Nephron progenitor cell (in vitro differentiated cells): ENCODE results near the gene JAK1.

Source experiments
- DNase-seq: peaks from one replicate; pipeline ENCODE4 v3.0.0; 2021
- H3K27ac Mint-ChIP-seq: 2 replicates; pipeline ENCODE4 v1.8.0; 2021; ENCODE audit warnings: mild to moderate bottlenecking, moderate library complexity, mixed read lengths
- H3K27me3 Mint-ChIP-seq: 2 replicates; pipeline ENCODE4 v1.8.0; 2021; ENCODE audit warnings: mild to moderate bottlenecking, low read depth, mixed read lengths; ENCODE audit not compliant: poor library complexity
- H3K36me3 Mint-ChIP-seq: 2 replicates; pipeline ENCODE4 v1.8.0; 2021; ENCODE audit warnings: low read depth, mixed read lengths
- H3K4me1 Mint-ChIP-seq: 2 replicates; pipeline ENCODE4 v1.8.0; 2021; ENCODE audit warnings: mixed read lengths
- H3K4me3 Mint-ChIP-seq: 2 replicates; pipeline ENCODE4 v1.8.0; 2021; ENCODE audit warnings: mild to moderate bottlenecking, moderate library complexity, mixed read lengths
- H3K9me3 Mint-ChIP-seq: 2 replicates; pipeline ENCODE4 v1.8.0; 2021; ENCODE audit warnings: mild to moderate bottlenecking, moderate library complexity, mixed read lengths
- TF ChIP-seq, protein P1 (sequence below): fragments of 200-600 bp; sonication (generic); IDR thresholded peaks from 2 replicates; pipeline ENCODE4 v1.5.0; 2021; ENCODE audit warnings: antibody characterized with exemption

The JAK1 gene

DNA sequence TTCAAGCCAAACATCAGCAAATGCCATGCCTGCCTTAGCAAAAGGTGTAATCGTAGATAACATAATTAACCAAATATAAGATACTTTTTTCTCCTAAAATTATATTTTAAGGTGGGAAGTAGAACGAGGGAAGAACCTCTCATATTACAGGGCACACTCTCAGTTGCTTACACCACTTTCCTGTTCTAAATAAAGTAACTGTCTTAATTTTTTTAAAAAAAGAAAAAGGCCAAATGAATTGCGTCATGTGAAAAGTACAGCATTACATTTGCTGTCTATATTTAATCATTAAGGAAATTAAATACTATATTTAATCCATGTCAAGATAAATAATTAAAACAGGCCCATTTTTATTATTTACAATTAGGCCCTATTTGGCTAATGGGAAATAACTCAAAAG lies 23.7 kb downstream of the JAK1 start:
- no peak overlapping the region for H3K27ac Mint-ChIP-seq
- no peaks in the 10 kb centered on the region for H3K4me1 Mint-ChIP-seq
- peaks cover 4% of the 10 kb centered on the region for H3K27me3 Mint-ChIP-seq
- DNase-seq = no peak
- H3K4me3 Mint-ChIP-seq = no peak overlapping the region
- no peaks in the 10 kb centered on the region for H3K36me3 Mint-ChIP-seq
- no peaks in the 10 kb centered on the region for H3K9me3 Mint-ChIP-seq
- TF ChIP-seq, protein P1, sequence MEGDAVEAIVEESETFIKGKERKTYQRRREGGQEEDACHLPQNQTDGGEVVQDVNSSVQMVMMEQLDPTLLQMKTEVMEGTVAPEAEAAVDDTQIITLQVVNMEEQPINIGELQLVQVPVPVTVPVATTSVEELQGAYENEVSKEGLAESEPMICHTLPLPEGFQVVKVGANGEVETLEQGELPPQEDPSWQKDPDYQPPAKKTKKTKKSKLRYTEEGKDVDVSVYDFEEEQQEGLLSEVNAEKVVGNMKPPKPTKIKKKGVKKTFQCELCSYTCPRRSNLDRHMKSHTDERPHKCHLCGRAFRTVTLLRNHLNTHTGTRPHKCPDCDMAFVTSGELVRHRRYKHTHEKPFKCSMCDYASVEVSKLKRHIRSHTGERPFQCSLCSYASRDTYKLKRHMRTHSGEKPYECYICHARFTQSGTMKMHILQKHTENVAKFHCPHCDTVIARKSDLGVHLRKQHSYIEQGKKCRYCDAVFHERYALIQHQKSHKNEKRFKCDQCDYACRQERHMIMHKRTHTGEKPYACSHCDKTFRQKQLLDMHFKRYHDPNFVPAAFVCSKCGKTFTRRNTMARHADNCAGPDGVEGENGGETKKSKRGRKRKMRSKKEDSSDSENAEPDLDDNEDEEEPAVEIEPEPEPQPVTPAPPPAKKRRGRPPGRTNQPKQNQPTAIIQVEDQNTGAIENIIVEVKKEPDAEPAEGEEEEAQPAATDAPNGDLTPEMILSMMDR = no peak

DNA sequence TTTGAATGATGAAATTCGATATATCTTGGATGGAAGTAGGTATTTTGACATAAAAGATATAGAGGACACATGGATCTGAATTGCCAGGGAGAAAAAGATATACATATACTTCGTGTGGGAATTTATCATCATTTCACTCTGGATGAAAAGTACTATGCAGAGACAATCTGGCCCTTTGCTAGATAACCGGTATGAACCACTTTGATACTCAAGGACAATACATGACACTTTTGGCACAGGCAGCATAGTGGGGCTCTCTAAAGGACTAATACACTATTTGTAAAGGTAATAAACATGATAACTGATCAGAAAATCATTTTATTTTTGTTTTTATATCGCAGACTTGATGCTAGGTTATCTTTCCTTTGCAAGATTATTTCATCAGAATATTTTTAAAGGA lies 24.2 kb downstream of the JAK1 start:
- no peaks in the 10 kb centered on the region for H3K9me3 Mint-ChIP-seq
- no peak overlapping the region for H3K4me3 Mint-ChIP-seq
- no peaks in the 10 kb centered on the region for H3K36me3 Mint-ChIP-seq
- peaks cover 4% of the 10 kb centered on the region for H3K27me3 Mint-ChIP-seq
- no peak for DNase-seq
- no peaks in the 10 kb centered on the region for H3K4me1 Mint-ChIP-seq
- no peak overlapping the region for H3K27ac Mint-ChIP-seq
- TF ChIP-seq, protein P1 = no peak

DNA sequence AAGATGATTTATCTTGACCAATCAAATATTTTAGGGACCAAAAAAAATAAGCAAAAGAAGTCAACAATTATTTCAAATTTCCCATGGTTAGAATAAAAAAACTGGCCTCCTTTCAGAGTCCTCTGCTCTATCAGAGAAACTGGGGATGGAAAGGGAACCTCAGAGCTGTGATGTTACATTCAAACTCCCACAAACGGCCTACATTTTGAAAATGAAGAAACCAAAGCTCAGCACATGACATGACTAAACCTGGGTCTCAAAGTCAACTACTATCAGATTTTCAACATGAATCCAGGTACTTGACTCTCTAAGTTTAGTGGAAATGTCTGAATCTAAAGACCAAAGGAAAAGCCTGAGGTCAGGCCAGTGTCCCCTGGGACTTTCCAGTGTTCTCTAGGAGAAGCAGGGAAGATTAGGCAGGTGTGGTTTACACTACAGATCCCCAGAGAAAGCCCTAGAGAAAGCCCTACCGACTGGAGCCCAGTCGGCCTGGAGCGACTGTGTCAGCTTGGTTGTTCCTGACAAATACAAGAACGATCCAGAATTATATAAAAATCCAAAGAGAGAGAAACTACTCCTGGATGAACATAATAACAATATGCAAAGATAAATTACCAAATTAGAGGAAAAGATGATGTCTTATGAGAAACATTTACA lies 24.8 kb downstream of the JAK1 start:
- Mint-ChIP-seq H3K27me3 (peaks cover 4% of the 10 kb centered on the region), H3K9me3 (no peaks in the 10 kb centered on the region), H3K36me3 (no peaks in the 10 kb centered on the region), H3K4me3 (no peak overlapping the region), H3K4me1 (no peaks in the 10 kb centered on the region), H3K27ac (no peak overlapping the region)
- TF ChIP-seq, protein P1 = no peak
- DNase-seq = no peak

DNA sequence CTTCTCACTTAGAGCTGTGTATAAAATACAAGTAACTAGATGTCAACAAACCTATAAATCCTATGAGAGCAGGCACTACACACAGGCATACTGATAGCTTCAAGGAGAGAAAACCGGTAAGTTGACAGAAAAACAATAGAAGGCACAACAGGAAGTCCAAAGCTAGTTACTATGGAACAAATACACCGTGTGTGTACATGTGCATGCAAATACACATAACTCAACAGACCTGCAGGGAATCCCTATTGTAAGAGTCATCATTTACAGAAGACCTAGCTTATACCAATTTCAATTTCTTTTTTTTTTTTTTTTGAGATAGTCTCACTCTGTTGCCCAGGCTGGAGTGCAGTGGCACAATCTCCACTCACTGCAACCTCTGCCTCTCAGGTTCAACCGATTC lies 26.3 kb downstream of the JAK1 start:
- H3K4me3 Mint-ChIP-seq = no peak overlapping the region
- TF ChIP-seq, protein P1 = no peak
- H3K9me3 Mint-ChIP-seq = no peaks in the 10 kb centered on the region
- H3K27me3 Mint-ChIP-seq = peaks cover 4% of the 10 kb centered on the region
- H3K4me1 Mint-ChIP-seq = no peaks in the 10 kb centered on the region
- H3K27ac Mint-ChIP-seq = no peak overlapping the region
- no peak for DNase-seq
- H3K36me3 Mint-ChIP-seq = no peaks in the 10 kb centered on the region

DNA sequence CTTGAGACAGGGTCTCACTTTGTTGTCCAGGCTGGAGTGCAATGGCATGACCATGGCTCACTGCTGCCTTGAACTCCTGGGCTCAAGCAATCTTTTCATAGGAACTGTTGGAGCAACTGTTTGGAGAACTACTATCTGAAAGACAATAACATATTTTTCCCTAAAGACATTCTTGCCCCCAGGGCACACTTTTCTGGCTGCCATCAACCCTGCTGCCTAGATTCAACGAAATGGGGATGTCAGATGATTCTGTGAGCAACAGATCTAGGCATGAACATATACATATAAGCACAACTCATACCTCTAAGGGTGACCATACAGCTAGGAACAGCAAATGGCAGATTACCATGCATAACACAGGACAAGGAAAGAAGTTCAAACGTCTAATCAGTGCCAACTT lies 27.4 kb downstream of the JAK1 start:
- Mint-ChIP-seq H3K4me3 (no peak overlapping the region), H3K9me3 (no peaks in the 10 kb centered on the region), H3K27me3 (peaks cover 4% of the 10 kb centered on the region), H3K27ac (no peak overlapping the region), H3K4me1 (peaks cover 3% of the 10 kb centered on the region), H3K36me3 (no peaks in the 10 kb centered on the region)
- TF ChIP-seq, protein P1 = no peak
- DNase-seq = no peak

DNA sequence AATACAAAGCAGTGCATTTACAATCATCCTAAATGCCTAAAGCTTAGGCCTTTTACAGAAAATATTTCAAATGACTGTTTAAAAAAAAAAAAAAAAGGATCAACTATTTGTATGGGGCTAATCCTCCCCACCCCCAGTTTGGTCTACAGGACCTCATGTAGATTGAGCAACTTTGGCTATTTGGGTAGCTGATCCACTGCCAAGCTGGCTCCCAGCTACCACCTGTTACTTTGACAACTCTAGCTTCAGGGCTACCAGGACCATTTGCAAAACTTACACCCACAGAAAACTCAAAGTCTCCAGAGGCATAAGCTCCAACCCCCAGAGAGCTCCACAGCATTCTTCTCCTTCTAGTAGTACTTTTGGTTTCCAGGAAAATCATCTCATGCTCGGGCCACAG lies 29.4 kb downstream of the JAK1 start:
- H3K4me1 Mint-ChIP-seq = peaks cover 8% of the 10 kb centered on the region
- no peak overlapping the region for H3K27ac Mint-ChIP-seq
- peaks cover 3% of the 10 kb centered on the region for H3K27me3 Mint-ChIP-seq
- H3K4me3 Mint-ChIP-seq = no peak overlapping the region
- DNase-seq = no peak
- H3K36me3 Mint-ChIP-seq = no peaks in the 10 kb centered on the region
- TF ChIP-seq, protein P1 = no peak
- H3K9me3 Mint-ChIP-seq = no peaks in the 10 kb centered on the region
